GM19023 (cell line): ENCODE data around the gene HPX.

Experiments
- ATAC-seq: cut with Tn5 transposase; IDR thresholded peaks from one replicate; pipeline ENCODE4 v1.9.1; 2021; ENCODE audit warnings: mild to moderate bottlenecking, moderate library complexity; ENCODE audit not compliant: unreplicated experiment

The HPX gene

DNA sequence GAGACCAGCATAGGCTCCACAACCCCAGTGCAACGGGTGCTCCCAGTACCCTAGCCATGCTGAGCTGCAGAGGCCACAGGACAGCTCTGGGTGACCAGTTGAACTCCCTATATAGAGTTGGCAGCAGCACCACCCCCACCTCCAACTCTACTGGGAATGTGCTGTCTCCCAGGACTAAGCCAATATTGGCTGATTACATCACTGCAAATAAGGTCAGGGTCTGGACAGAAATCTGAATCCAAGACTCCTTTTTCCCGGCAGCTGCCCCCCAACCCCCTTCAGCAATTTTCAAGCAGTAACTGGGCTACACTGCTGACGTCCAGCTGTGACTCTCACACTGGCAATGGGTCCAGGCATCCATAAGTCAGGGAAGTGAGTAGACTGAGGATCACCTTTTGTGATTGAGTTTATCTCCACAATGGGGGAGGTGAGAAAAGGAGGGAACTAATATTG, at the start of gene HPX:
TSS of gene HPX (minus strand) at position 82 of the 453 bp plus-strand sequence. CDS start at position 58, 24 bp downstream.
- ATAC-seq, result no peak

GRCh38 chr11:6489306-6489705, 48.5 kb upstream of the HPX start:
- no peak for ATAC-seq

DNA sequence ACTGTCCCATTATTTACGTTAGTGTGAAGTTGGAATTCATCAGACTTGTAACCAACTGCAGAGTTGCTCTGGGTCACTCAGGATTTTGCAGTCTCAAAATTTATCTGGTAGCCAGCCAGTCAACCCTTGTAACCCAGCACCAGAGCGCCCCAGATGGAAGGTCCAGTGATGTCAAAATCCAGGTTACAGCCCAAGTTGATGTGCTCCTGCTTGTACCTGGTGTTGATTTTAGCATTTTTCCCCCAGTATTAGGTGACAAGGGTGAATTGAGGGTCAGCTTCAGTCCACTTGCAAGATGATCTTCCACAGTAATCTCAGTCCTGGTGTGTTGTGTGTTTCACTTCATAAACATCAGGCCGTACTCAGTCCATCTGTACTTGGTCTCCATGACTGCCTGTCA, 48.0 kb upstream of the HPX start:
- no peak for ATAC-seq

DNA sequence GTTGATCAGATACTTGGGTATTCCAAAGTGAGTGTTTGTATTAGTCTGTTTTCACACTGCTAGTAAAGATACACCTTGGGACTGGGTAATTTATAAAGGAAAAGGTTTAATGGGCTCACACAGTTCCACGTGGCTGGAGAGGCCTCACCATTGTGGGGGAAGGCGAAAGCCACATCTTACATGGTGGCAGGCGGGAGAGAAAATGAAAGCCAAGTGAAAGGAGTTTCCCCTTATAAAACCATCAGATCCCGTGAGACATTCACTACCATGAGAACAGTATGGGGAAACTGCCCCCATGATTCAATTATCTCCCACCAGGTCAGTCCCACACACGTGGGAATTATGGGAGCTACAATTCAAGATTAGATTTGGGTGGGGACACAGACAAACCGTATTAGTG, 47.6 kb upstream of the HPX start:
- no peak for ATAC-seq

- ATAC-seq, result no peak
These were observed 46.2 kb upstream of the HPX start for GRCh38 chr11:6486938-6487337.

DNA sequence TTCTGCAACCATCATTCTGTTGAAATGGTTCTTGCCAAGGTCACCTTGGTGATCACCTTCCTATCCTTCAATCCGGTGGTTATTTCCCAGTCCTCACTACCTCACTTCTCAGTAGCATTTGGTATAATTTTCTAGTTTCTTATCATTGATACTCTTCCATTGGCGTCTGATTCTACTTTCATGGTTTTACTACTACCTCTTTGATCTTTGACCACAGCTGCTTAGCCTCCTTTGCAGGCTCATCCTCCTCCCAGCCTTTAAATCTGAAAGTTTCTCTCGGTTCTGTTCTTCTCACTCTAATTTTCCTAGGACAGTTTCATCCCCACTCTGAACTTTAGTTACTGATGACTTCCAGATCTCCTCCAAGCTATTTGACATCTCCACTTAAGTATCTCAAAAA, 45.5 kb upstream of the HPX start:
- ATAC-seq, result no peak

DNA sequence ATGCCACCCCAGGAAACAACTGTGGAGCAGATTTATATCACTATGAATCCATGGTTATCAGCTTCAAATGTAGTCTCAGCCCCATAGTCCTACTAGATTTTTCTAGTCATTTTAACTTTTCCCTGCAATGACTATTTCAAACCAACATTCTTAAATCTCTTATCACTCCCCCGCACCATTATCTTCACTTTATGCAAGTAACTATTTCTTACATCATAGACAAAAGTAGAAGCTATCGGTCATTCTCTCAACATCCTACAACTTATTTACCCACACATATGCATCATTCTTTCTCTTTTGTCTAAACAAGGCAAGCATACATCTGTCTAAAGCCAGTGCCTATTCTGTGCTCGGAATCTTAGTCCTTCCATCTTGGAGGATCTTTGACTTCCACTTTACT, 44.9 kb upstream of the HPX start:
- no peak for ATAC-seq

GRCh38 chr11:6483015-6483414, 42.2 kb upstream of the HPX start:
- ATAC-seq, result no peak

DNA sequence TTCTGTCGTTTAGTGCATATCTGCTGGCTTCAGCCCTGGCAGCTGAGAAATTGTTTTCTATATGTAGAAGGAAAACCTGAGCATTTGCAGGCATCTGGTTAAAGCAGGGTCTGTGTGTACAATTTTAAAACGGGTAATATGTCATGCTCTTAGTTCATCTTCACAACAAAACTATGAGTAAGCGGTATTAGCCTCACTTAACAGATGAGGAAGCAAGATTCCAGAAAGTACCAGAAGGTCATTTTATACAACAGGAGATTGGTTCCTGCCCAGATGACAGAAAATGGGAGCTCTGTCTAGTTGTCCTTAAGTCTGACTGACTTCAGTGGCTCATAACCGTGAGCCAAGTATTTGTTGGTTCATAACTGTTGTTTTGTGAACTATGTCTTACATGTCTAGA, 41.7 kb upstream of the HPX start:
- no peak for ATAC-seq

GRCh38 chr11:6481924-6482275, 41.1 kb upstream of the HPX start:
- ATAC-seq, result no peak

DNA sequence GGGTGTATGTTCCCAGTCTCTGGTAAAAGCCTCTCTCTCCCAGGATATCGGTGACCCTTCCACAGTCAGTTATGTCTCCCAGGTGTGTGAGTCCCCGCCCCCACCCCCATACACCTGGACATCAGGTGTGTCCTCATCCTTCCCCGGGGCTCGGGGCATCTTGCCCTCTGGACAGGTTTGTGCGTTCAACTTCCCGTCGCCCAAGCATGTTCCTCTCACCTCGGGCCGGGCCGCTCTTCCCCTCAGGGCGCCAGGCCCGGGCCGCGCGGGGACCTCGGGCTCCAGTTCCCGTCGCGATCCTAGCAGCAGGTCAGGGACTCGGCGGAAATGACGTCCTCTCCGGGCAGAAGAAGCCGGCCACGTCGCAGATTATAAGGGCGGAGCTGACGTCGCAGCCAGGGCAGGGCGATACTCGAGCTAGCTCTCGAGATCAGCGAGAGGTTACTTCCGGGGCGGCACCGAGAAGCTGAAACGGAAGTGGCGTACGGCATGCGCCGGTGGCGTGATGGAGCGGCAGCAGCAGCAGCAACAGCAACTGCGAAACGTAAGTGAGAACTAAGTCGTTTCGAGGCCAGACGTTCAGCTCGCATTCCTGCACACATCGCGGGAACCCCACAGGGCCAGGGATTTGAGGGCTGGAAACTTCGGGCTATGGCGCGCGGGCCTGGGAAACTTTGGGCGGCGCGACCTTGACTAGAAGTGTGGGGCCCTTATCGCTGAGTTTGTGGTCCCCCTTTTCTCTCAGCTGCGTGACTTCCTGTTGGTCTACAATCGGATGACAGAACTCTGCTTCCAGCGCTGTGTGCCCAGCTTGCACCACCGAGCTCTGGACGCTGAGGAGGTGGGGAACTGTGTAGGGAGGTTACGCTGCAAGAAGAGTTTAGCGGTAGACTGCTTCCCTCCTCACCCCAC, 40.5 kb upstream of the HPX start, which contains the start of the genes ARFIP2 and TIMM10B:
TSS of gene ARFIP2 (minus strand) at position 320 of the 912 bp plus-strand sequence. CDS start 910 bp downstream, outside the sequence.
TSS of gene TIMM10B (plus strand) at position 490 of the 912 bp plus-strand sequence. CDS start at position 506, 16 bp downstream.
- ATAC-seq, result peak; percentile 100

DNA sequence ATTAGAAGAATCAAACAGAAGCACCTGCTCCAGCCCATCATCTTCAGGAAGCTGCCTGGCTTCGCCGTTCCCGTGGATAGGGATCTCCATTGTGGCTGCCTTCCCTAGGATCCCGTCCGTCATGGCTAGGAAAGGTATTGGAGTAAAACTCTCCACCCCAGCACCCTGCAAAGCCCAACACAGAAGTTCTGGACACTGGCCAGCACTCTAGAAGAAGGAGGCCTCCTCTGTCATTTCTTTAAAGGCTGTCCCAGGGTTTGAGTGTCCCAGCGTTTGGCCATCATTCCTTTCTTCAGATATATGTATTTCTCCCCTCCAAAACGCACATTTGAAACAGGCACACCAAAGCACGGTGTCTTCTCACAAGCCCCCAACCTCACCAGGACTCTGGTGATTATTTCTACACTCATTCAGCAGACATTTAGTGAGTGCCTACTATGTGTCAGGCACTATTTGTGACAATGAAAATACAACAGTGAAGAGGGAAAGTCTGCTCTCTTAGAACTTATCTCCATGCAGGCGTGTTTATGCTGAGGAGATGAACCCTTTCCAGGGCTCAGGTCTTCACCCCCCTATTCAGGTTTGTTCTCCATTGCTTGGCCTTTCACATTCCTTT, 39.6 kb upstream of the HPX start:
- no peak for ATAC-seq

DNA sequence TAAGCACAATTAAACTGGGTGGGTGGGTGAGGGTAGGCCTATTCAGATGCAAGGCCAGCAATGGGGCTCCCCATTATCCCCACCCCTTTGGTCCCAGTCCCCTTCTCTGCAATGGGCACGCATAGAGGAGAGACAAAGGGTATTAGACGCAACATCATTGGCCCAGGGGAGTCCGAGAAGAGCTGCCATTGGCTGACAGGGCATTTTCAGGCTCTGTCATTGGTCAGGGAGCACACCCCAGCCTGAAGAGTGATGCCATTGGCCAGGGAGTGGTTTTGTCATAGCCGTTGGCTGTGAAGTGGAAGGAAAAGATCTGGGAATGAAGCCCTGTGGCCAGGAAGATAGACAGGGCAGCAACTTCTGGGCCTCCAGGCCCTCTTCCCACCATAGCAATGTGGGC, 35.8 kb upstream of the HPX start:
- no peak for ATAC-seq

DNA sequence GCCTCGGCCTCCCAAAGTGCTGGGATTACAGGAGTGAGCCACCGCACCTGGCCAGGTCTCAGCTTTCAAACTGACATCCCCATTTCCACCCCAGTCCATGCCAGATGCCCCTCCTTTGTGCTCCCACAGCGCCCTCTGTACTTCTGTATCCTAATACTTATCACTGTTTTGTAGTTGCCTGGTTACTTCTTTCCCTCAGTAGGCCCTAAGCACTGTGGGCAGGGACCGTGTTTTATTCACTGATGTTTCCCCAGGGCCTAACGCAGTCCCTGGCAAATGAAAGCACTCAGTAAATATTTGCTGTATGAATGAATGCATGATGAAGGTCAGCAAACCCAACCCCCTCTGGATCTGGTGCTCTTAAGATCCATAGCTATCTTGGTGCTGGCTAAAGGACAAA, 35.1 kb upstream of the HPX start:
- no peak for ATAC-seq

DNA sequence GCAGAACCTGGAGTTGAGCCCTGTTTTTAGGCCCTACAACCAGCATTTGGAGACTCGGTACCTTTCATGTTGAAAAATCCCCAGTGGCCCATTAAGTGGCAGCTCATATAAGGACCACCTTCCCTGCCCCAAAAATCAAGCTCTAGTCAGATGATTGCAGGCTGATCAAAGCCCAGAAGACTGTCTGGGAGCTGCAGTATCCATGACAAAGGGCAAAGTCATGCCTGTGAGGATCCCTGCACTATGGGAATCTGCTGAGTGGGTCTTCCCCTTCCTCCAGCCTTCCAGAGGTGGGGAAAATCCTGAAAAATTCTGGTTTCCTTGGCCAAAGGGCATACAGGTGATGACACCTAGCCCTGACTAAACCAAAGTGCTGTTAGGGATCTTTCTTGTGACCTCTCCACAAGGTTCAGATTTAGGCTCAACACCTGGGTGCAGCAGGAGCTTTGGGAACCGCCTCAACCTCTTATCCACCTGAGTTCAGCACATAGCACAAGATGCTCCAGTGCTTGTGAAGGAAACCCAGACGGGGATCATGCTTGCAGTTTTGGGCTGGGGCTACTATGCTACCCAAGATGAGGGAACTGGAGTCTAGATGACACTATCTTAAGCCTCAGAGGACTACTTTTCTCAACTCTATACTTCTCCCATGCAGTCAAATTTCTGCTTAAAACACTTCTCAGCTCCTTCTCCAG, 34.2 kb upstream of the HPX start:
- no peak for ATAC-seq

GRCh38 chr11:6474413-6474792, 33.6 kb upstream of the HPX start:
- ATAC-seq, result no peak

DNA sequence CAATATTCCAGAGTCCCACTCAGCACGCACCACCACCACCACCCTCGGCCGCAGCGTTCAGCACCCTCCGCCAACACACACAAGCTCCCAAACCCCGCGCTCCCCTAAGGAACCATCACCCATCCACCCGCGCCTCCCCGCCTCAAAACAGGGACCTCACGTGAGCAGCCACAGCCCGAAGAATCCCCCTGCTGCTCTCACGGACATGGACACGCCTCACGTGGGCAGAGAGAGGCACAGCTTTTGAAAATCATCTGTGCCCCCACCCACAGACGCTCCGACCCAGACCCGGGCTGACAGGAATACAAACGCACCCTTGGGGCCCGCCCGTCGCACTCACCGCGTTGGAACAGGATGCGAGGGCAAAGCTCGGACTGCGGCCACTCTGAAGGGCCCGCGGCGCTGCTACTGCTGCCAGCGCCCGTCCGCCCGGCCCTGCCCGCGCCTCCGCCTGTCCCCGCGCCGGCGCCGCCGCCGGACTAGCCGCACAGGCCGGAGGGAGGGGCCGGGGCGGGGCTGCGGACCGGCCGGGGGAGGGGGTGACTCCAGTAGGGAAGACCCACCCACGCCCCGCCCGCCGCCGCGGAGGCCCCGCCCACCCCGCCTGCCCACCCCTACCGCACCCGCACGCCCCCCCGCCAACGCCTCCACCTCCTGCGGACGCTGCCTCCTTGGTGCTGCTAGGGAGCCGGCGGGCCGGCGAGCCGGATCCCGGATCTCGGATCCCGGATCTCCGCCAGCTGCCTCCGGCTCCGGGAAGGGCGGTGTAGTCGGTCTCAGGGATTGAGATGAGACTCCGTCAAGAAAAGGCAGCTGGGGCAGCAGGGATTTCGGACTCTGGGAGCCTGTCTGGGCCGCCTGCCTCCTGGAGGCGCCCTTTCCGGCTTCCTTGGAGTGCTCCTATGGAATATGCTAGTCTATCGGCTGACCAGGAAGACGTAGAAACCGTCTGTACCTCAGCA, 32.9 kb upstream of the HPX start, which contains the start of gene TRIM3:
TSS of gene TRIM3 (minus strand) at position 491 of the 962 bp plus-strand sequence. CDS start 8,246 bp downstream, outside the sequence.
- ATAC-seq, result peak; percentile 77

GRCh38 chr11:6472934-6473333, 32.1 kb upstream of the HPX start:
- ATAC-seq, result no peak

DNA sequence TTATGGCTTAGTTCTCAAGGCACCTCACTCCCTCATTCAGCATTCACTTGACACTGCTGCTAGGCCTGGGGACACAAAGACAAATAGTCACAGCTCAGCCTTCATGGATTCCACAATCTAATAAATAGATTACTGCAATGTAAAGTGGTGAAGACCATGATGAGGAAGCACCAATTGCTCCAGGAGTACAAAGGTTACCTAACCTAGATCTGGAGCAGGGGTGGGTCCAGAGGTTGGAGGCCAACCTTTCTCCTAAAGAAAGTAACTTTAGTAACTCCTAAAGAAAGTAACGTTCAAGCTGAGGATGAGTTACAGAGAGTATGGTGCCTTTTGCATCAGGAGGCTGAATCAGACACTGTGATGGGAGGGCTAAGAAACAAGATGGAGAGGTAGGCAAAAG, 28.8 kb upstream of the HPX start:
- no peak for ATAC-seq
